ENCODE results near the gene GRK5. TPM values are rescaled to one million over a fixed set of nuclear protein-coding genes. Genes with fewer than 3 reads are reported as not detected.
"Not testable (repeated sequence)": the region's sequence is repeated elsewhere in the genome, so short reads cannot be mapped to it uniquely, and the experiment has no call there.

Gene GRK5
- total and polyA plus RNA-seq, 8 donors, result 10.9 to 95.9 (median 34.0) TPM

GRCh38 chr10:119259345-119259744 lies 52.0 kb downstream of the GRK5 start:
- Histone ChIP-seq H3K27ac (peak overlapping the region in 1 of 5 donors; percentile 29), H3K36me3 (no peaks in the 10 kb centered on the region), H3K4me3 (no peak overlapping the region), H3K4me1 (peaks cover 15 to 43% (median 28%) of the 10 kb centered on the region in 4 donors), H3K27me3 (no peaks in the 10 kb centered on the region), H3K9me3 (no peaks in the 10 kb centered on the region)
- 96 to 100% (median 98%) methylated on average over 3 of the region's 3 CpGs for WGBS, 5 donors
- DNase-seq, result no peak
- intact Hi-C loops (cut with DNase I; ENCODE audit: low total_unique reads), result no loop called here
- no peak for TF ChIP-seq CTCF (IDR thresholded peaks at IDR 0.05)
- no peak for TF ChIP-seq POLR2A (IDR thresholded peaks at IDR 0.05)
- TF ChIP-seq POLR2AphosphoS5 (IDR thresholded peaks at IDR 0.05), result no peak
- no peak for TF ChIP-seq EP300 (IDR thresholded peaks at IDR 0.05)

GRCh38 chr10:119261016-119261415 lies 53.6 kb downstream of the GRK5 start:
- H3K9me3 ChIP-seq; DNase-seq; H3K4me3 ChIP-seq; H3K36me3 ChIP-seq; intact Hi-C loops (cut with DNase I; ENCODE audit: low total_unique reads); H3K27ac ChIP-seq; H3K27me3 ChIP-seq: not testable (repeated sequence)
- peaks cover 22 to 40% (median 30%) of the 10 kb centered on the region in 4 donors for H3K4me1 ChIP-seq
- WGBS, 5 donors, result 89 to 98% (median 98%) methylated on average over 7 to 24 of the region's 34 CpGs

GRCh38 chr10:119263951-119264617 lies 56.7 kb downstream of the GRK5 start:
- Histone ChIP-seq H3K4me1 (peaks cover 30 to 48% (median 36%) of the 10 kb centered on the region in 4 donors), H3K36me3 (peaks cover 0 to 9% (median 0%) of the 10 kb centered on the region in 4 donors), H3K4me3 (no peak overlapping the region), H3K9me3 (no peaks in the 10 kb centered on the region), H3K27ac (peak overlapping the region; percentile 12 to 67 (median 41)), H3K27me3 (no peaks in the 10 kb centered on the region)
- intact Hi-C loops (cut with DNase I; ENCODE audit: low total_unique reads), result no loop called here
- 36 to 56% (median 44%) methylated on average over 4 of the region's 4 CpGs for WGBS, 5 donors
- TF ChIP-seq POLR2AphosphoS5 (IDR thresholded peaks at IDR 0.05), result no peak
- TF ChIP-seq EP300 (IDR thresholded peaks at IDR 0.05), result no peak
- TF ChIP-seq CTCF (IDR thresholded peaks at IDR 0.05), result no peak
- no peak for TF ChIP-seq POLR2A (IDR thresholded peaks at IDR 0.05)
- peak in 1 of 2 donors; percentile 44 for DNase-seq

GRCh38 chr10:119265691-119266090 lies 58.3 kb downstream of the GRK5 start:
- H3K9me3 ChIP-seq, result no peaks in the 10 kb centered on the region
- no peak overlapping the region for H3K4me3 ChIP-seq
- H3K27me3 ChIP-seq, result no peaks in the 10 kb centered on the region
- H3K4me1 ChIP-seq, result peaks cover 46 to 65% (median 52%) of the 10 kb centered on the region in 4 donors
- intact Hi-C loops (cut with DNase I; ENCODE audit: low total_unique reads), result no loop called here
- no peak for DNase-seq
- H3K27ac ChIP-seq, result peak overlapping the region in 1 of 5 donors; percentile 67
- 94 to 98% (median 97%) methylated on average over 5 to 6 of the region's 6 CpGs for WGBS, 5 donors
- no peak for TF ChIP-seq POLR2A (IDR thresholded peaks at IDR 0.05)
- TF ChIP-seq EP300 (IDR thresholded peaks at IDR 0.05), result no peak
- TF ChIP-seq CTCF (IDR thresholded peaks at IDR 0.05), result no peak
- no peak for TF ChIP-seq POLR2AphosphoS5 (IDR thresholded peaks at IDR 0.05)
- H3K36me3 ChIP-seq, result peaks cover 0 to 9% (median 0%) of the 10 kb centered on the region in 4 donors

GRCh38 chr10:119267384-119267783 lies 60.0 kb downstream of the GRK5 start:
- Histone ChIP-seq H3K4me3 (no peak overlapping the region), H3K36me3 (peaks cover 0 to 9% (median 0%) of the 10 kb centered on the region in 4 donors), H3K4me1 (peaks cover 63 to 81% (median 69%) of the 10 kb centered on the region in 4 donors), H3K27me3 (no peaks in the 10 kb centered on the region), H3K9me3 (no peaks in the 10 kb centered on the region), H3K27ac (peak overlapping the region in 3 of 5 donors; percentile 11 to 92 (median 86))
- WGBS, 5 donors, result 75 to 88% (median 81%) methylated on average over 9 to 10 of the region's 10 CpGs
- intact Hi-C loops (cut with DNase I; ENCODE audit: low total_unique reads), result no loop called here
- DNase-seq, result no peak
- TF ChIP-seq POLR2A (IDR thresholded peaks at IDR 0.05) (no peak), POLR2AphosphoS5 (IDR thresholded peaks at IDR 0.05) (no peak), EP300 (IDR thresholded peaks at IDR 0.05) (no peak), CTCF (IDR thresholded peaks at IDR 0.05) (no peak)
